ENCODE results near the gene CX3CR1.

GRCh38 chr3:39317571-39318169, 37.8 kb upstream of the CX3CR1 start:
- no peak for TF ChIP-seq ZSCAN5A (tag by site-specific recombination; IDR thresholded peaks at IDR 0.05)
- no peak for TF ChIP-seq CTCF (tag by site-specific recombination; IDR thresholded peaks at IDR 0.05)
- TF ChIP-seq ZNF449 (tag by site-specific recombination; IDR thresholded peaks at IDR 0.05): no peak
- TF ChIP-seq ZNF658 (tag by site-specific recombination; IDR thresholded peaks at IDR 0.05): no peak
- no peak for TF ChIP-seq ELK4 (IDR thresholded peaks at IDR 0.05; ENCODE audit: borderline replicate concordance, low read depth, low read length)
- no peak for TF ChIP-seq ZNF707 (tag by site-specific recombination; IDR thresholded peaks at IDR 0.05)
- TF ChIP-seq PRDM10 (tag by site-specific recombination; IDR thresholded peaks at IDR 0.05): no peak
- TF ChIP-seq ZNF692 (tag by site-specific recombination; IDR thresholded peaks at IDR 0.05): no peak
- TF ChIP-seq ZNF175 (tag by site-specific recombination; IDR thresholded peaks at IDR 0.05): no peak
- no peak for TF ChIP-seq PATZ1 (tag by site-specific recombination; IDR thresholded peaks at IDR 0.05)
- TF ChIP-seq KLF9 (tag by site-specific recombination; IDR thresholded peaks at IDR 0.05; ENCODE audit: low read depth): no peak
- no peak for TF ChIP-seq ZNF560 (tag by site-specific recombination; IDR thresholded peaks at IDR 0.05; ENCODE audit: borderline replicate concordance)
